Measurements from ENCODE around the gene LRIG3. TPM values are rescaled to one million over a fixed set of nuclear protein-coding genes. Genes with fewer than 3 reads are reported as not detected.
"Not testable (repeated sequence)": the region's sequence is repeated elsewhere in the genome, so short reads cannot be mapped to it uniquely, and the experiment has no call there.

Gene LRIG3
- total RNA-seq, 4 donors from 2014 or later = 32.1 to 124 (median 42.4) TPM

GRCh38 chr12:58907391-58907790 is 12.9 kb downstream of the LRIG3 start:
- Histone ChIP-seq H3K36me3 (peaks cover 0 to 88% (median 5%) of the 10 kb centered on the region in 3 donors), H3K27me3 (no peaks in the 10 kb centered on the region), H3K4me3 (no peak overlapping the region), H3K4me1 (peaks cover 14 to 77% (median 28%) of the 10 kb centered on the region in 3 donors), H3K9me3 (no peaks in the 10 kb centered on the region), H3K27ac (peak overlapping the region in 3 of 4 donors; percentile 21 to 55 (median 26))
- TF ChIP-seq CTCF (IDR thresholded peaks at IDR 0.05) = no peak
- no peak for TF ChIP-seq POLR2A (IDR thresholded peaks at IDR 0.05)
- 48 to 60% methylated on average over 4 of the region's 4 CpGs for WGBS, 2 donors
- intact Hi-C loops (cut with DNase I) = no loop called here
- no peak for DNase-seq

- no peaks in the 10 kb centered on the region for H3K27me3 ChIP-seq
- peak overlapping the region in 2 of 4 donors; percentile 26 to 55 for H3K27ac ChIP-seq
- TF ChIP-seq CTCF (IDR thresholded peaks at IDR 0.05) (no peak), POLR2A (IDR thresholded peaks at IDR 0.05) (no peak)
- 39 to 45% methylated on average over 3 of the region's 3 CpGs for WGBS, 2 donors
- no peak for DNase-seq
- peaks cover 0 to 83% (median under 1%) of the 10 kb centered on the region in 3 donors for H3K36me3 ChIP-seq
- intact Hi-C loops (cut with DNase I) = no loop called here
- H3K4me1 ChIP-seq = peaks cover 14 to 77% (median 30%) of the 10 kb centered on the region in 3 donors
- H3K4me3 ChIP-seq = no peak overlapping the region
- H3K9me3 ChIP-seq = no peaks in the 10 kb centered on the region
These were observed 13.4 kb downstream of the LRIG3 start for GRCh38 chr12:58906917-58907316.

- 56 to 77% methylated on average over 9 of the region's 9 CpGs for WGBS, 2 donors
- DNase-seq = no peak
- Histone ChIP-seq H3K9me3 (no peaks in the 10 kb centered on the region), H3K36me3 (peaks cover 0 to 73% (median 0%) of the 10 kb centered on the region in 3 donors), H3K4me3 (no peak overlapping the region), H3K27ac (no peak overlapping the region), H3K27me3 (no peaks in the 10 kb centered on the region), H3K4me1 (peaks cover 17 to 76% (median 27%) of the 10 kb centered on the region in 3 donors)
- intact Hi-C loops (cut with DNase I) = no loop called here
- no peak for TF ChIP-seq CTCF (IDR thresholded peaks at IDR 0.05)
- TF ChIP-seq POLR2A (IDR thresholded peaks at IDR 0.05) = no peak
These were observed 14.9 kb downstream of the LRIG3 start for GRCh38 chr12:58905422-58905821.

- H3K9me3 ChIP-seq; DNase-seq; H3K27ac ChIP-seq; H3K27me3 ChIP-seq; H3K4me3 ChIP-seq; intact Hi-C loops (cut with DNase I): not testable (repeated sequence)
- Histone ChIP-seq H3K4me1 (peaks cover 9 to 64% (median 16%) of the 10 kb centered on the region in 3 donors), H3K36me3 (peaks cover 0 to 46% (median 0%) of the 10 kb centered on the region in 3 donors)
- WGBS, 2 donors = 91 to 100% methylated on average over 1 of the region's 1 CpG
These were observed 17.6 kb downstream of the LRIG3 start for GRCh38 chr12:58902726-58903125.

- H3K4me3 ChIP-seq = no peak overlapping the region
- H3K4me1 ChIP-seq = peaks cover 3 to 64% (median 16%) of the 10 kb centered on the region in 3 donors
- no peak for DNase-seq
- peaks cover 0 to 35% (median 0%) of the 10 kb centered on the region in 3 donors for H3K36me3 ChIP-seq
- H3K9me3 ChIP-seq = no peaks in the 10 kb centered on the region
- WGBS, 2 donors = 38 to 60% methylated on average over 5 of the region's 5 CpGs
- H3K27ac ChIP-seq = peak overlapping the region in 2 of 4 donors; percentile 32 to 42
- TF ChIP-seq CTCF (IDR thresholded peaks at IDR 0.05) (no peak), POLR2A (IDR thresholded peaks at IDR 0.05) (no peak)
- H3K27me3 ChIP-seq = no peaks in the 10 kb centered on the region
- intact Hi-C loops (cut with DNase I) = no loop called here
These were observed 18.6 kb downstream of the LRIG3 start for GRCh38 chr12:58901664-58902063.

- Histone ChIP-seq H3K36me3 (peaks cover 0 to 5% (median 0%) of the 10 kb centered on the region in 3 donors), H3K9me3 (no peaks in the 10 kb centered on the region), H3K4me3 (no peak overlapping the region), H3K27me3 (no peaks in the 10 kb centered on the region), H3K27ac (peak overlapping the region in 1 of 4 donors; percentile 38), H3K4me1 (peaks cover 26 to 81% (median 42%) of the 10 kb centered on the region in 3 donors)
- DNase-seq = no peak
- WGBS, 2 donors = 82 to 84% methylated on average over 4 of the region's 4 CpGs
- TF ChIP-seq CTCF (IDR thresholded peaks at IDR 0.05) = no peak
- no peak for TF ChIP-seq POLR2A (IDR thresholded peaks at IDR 0.05)
- intact Hi-C loops (cut with DNase I) = no loop called here
These were observed 22.3 kb downstream of the LRIG3 start for GRCh38 chr12:58897969-58898368.

Data from esophagus squamous epithelium (tissue), 5 donors.